Measurements from ENCODE around the gene C6orf47. TPM values are rescaled to one million over a fixed set of nuclear protein-coding genes. Genes with fewer than 3 reads are reported as not detected.

The C6orf47 gene
- polyA plus RNA-seq, 2 of the 4 experiments (the other 2 are of a cell fraction) = 6.0 to 13.6 TPM

- 82% methylated on average over 4 of the region's 4 CpGs for WGBS (ENCODE audit: missing lambda C conversion rate)
- ChIA-PET POLR2A (no interaction called here), CTCF (interaction anchor here (1.2 to 2.9 kb wide), 3 partner anchors 12 to 36 kb away, joined by 3 to 11 read pairs (median 4); partner anchors contain the start of genes DDAH2 and LY6G5C)
- no peak for TF ChIP-seq RAD21 (conservative IDR thresholded peaks at IDR 0.05 in 1 of 2, IDR thresholded peaks at IDR 0.05 in 1 of 2)
- no peak for TF ChIP-seq ESRRA (IDR thresholded peaks at IDR 0.05; ENCODE audit: borderline replicate concordance, low read length)
- no peak for TF ChIP-seq MAX (IDR thresholded peaks at IDR 0.05)
- no peak for TF ChIP-seq TFCP2L1 (CRISPR knock-in tag; IDR thresholded peaks at IDR 0.05)
- no peak for TF ChIP-seq MAFK (IDR thresholded peaks at IDR 0.05; ENCODE audit: partially characterized antibody)
- no peak for TF ChIP-seq KDM1A (IDR thresholded peaks at IDR 0.05; ENCODE audit: low read depth)
- Histone ChIP-seq H3K9me3 (no peaks in the 10 kb centered on the region), H3K4me3 (no peak overlapping the region), H3K4me2 (no peak overlapping the region), H3K27ac (no peak overlapping the region), H3K4me1 (no peaks in the 10 kb centered on the region; the same call in 2 of the 3 replicates)
- FAIRE-seq (no peak), DNase-seq (ENCODE audit: low read depth in 1 of 2, low spot score in 1 of 2) (no peak), ATAC-seq (no peak)
Observed at GRCh38 chr6:31692353-31692752, 31.8 kb upstream of the C6orf47 start.

GRCh38 chr6:31691564-31692108 is 31.1 kb upstream of the C6orf47 start:
- TF ChIP-seq REST (IDR thresholded peaks at IDR 0.05) (no peak), TP53 (CRISPR knock-in tag; IDR thresholded peaks at IDR 0.05) (no peak), EHF (CRISPR knock-in tag; IDR thresholded peaks at IDR 0.05) (no peak), ZNF302 (CRISPR knock-in tag; IDR thresholded peaks at IDR 0.05) (no peak), NR3C1 (IDR thresholded peaks at IDR 0.05) (no peak), EHMT2 (IDR thresholded peaks at IDR 0.05; ENCODE audit: low read depth) (no peak), FOSL2 (IDR thresholded peaks at IDR 0.05) (no peak), FOSL2 (CRISPR knock-in tag; IDR thresholded peaks at IDR 0.05) (no peak), NPAS2 (CRISPR knock-in tag; IDR thresholded peaks at IDR 0.05; ENCODE audit: borderline replicate concordance) (no peak), BHLHE40 (IDR thresholded peaks at IDR 0.05; ENCODE audit: low read depth, low read length) (no peak), USF2 (IDR thresholded peaks at IDR 0.05) (no peak), PBX3 (IDR thresholded peaks at IDR 0.05) (no peak), CHD4 (IDR thresholded peaks at IDR 0.05; ENCODE audit: borderline replicate concordance) (no peak), RCOR1 (IDR thresholded peaks at IDR 0.05; ENCODE audit: low read depth, low read length) (no peak), JUN (IDR thresholded peaks at IDR 0.05) (no peak), MAFK (IDR thresholded peaks at IDR 0.05; ENCODE audit: partially characterized antibody) (no peak), TFCP2L1 (CRISPR knock-in tag; IDR thresholded peaks at IDR 0.05) (no peak)
- Histone ChIP-seq H3K4me2 (no peak overlapping the region), H3K4me1 (no peaks in the 10 kb centered on the region; the same call in 2 of the 3 replicates), H3K9me3 (no peaks in the 10 kb centered on the region), H3K4me3 (no peak overlapping the region), H3K27ac (no peak overlapping the region)
- ATAC-seq (no peak), FAIRE-seq (no peak), DNase-seq (ENCODE audit: low read depth in 1 of 2, low spot score in 1 of 2) (no peak)
- ChIA-PET CTCF (interaction anchor here (1.2 to 2.9 kb wide), 3 partner anchors 11 to 171 kb away, joined by 4 to 11 read pairs (median 4); partner anchors contain the start of genes LY6G5C and NEU1), POLR2A (no interaction called here)
- WGBS (ENCODE audit: missing lambda C conversion rate) = 96% methylated on average over 4 of the region's 12 CpGs

Data from A549 (cell line).